Measurements from ENCODE around the gene PDIK1L. TPM values are rescaled to one million over a fixed set of nuclear protein-coding genes. Genes with fewer than 3 reads are reported as not detected.

The PDIK1L gene
- total and polyA plus RNA-seq, 2 donors (not counting 3 experiments of a cell fraction or from before 2014, with no cell fraction given): 1.6 to 5.6 TPM

- Histone ChIP-seq H3K27ac (ENCODE audit: insufficient read depth, low read depth, low read length) (no peak overlapping the region), H3K79me2 (ENCODE audit: control insufficient read depth, insufficient read depth, low read length) (no peaks in the 10 kb centered on the region), H3K36me3 (ENCODE audit: control insufficient read depth in 2 of 2, extremely low read depth in 1 of 2, insufficient read depth in 2 of 2, low read length in 2 of 2) (no peaks in the 10 kb centered on the region), H3K27me3 (ENCODE audit: control insufficient read depth in 2 of 2, insufficient read depth in 2 of 2, low read length in 2 of 2) (no peaks in the 10 kb centered on the region), H3K4me1 (ENCODE audit: control insufficient read depth, extremely low read depth, insufficient read depth, low read length) (peaks cover under 1% of the 10 kb centered on the region), H3K4me2 (ENCODE audit: insufficient read depth, low read length) (no peak overlapping the region), H3K9ac (replicated peaks; ENCODE audit: extremely low read depth, insufficient read depth, low read length) (no peak overlapping the region), H3K9me3 (replicated peaks; ENCODE audit: control insufficient read depth, insufficient read depth, low read length) (no peaks in the 10 kb centered on the region), H3K9me1 (replicated peaks; ENCODE audit: control insufficient read depth, extremely low read depth, insufficient read depth, low read length) (no peaks in the 10 kb centered on the region), H2AFZ (ENCODE audit: low read depth, low read length) (no peak overlapping the region), H4K20me1 (replicated peaks; ENCODE audit: control insufficient read depth, extremely low read depth, insufficient read depth, low read length) (no peaks in the 10 kb centered on the region), H3K4me3 (replicated peaks in 1 of 3; ENCODE audit: insufficient read depth in 1 of 3, low read depth in 1 of 3, low read length in 3 of 3) (no peak overlapping the region)
- POLR2A ChIA-PET: interaction anchor here (0.7 kb wide), 1 partner anchor 95 kb away, joined by 3 read pairs; no protein-coding TSS in a partner anchor
- DNase-seq (ENCODE audit: low read depth, low spot score): no peak
- dilution Hi-C loops (cut with MboI; ENCODE audit: extremely low pct_ligation_motif_present, low sequenced_read_pairs) (no loop called here), intact Hi-C loops (cut with micrococcal nuclease) (no loop called here)
- no peak for FAIRE-seq
- CTCF ChIA-PET: interaction anchor here (1.9 kb wide), 1 partner anchor 12 kb away, joined by 10 read pairs; no protein-coding TSS in a partner anchor
- TF ChIP-seq POLR2AphosphoS5 (IDR thresholded peaks at IDR 0.05; ENCODE audit: insufficient read depth, low read depth, low read length) (no peak), EZH2 (IDR thresholded peaks at IDR 0.05; ENCODE audit: borderline replicate concordance, low read depth, low read length, severe bottlenecking) (no peak), MYC (IDR thresholded peaks at IDR 0.05; ENCODE audit: low read depth, low read length) (no peak), CTCF (IDR thresholded peaks at IDR 0.05; ENCODE audit: extremely low read depth in 1 of 2, insufficient read depth in 1 of 2, low read depth in 1 of 2, low read length in 2 of 2) (no peak), POLR2A (IDR thresholded peaks at IDR 0.05; ENCODE audit: low read depth, low read length) (no peak), JUN (IDR thresholded peaks at IDR 0.05; ENCODE audit: borderline replicate concordance, insufficient read depth, insufficient read length, low read depth) (no peak), FOS (IDR thresholded peaks at IDR 0.05; ENCODE audit: borderline replicate concordance, insufficient read depth, low read length) (no peak), MAX (IDR thresholded peaks at IDR 0.05; ENCODE audit: insufficient read depth, insufficient read length) (no peak), GATA2 (IDR thresholded peaks at IDR 0.05; ENCODE audit: insufficient read depth, insufficient read length, low read depth, low read length) (no peak)
- no TSS peak for BruUV-seq (replicated peaks)
These were observed 21.2 kb downstream of the PDIK1L start for GRCh38 chr1:26132834-26133167.
